Activated CD8-positive, alpha-beta memory T cell treated with anti-CD3 and anti-CD28 coated beads for 4 hours (primary cell): Measurements from ENCODE around the gene NKTR.

Source experiments
- DNase-seq, 2 donors: peaks; one replicate each; pipeline ENCODE4 v3.0.0-alpha.2; 2020; ENCODE audit warnings: low read depth in 2 of 2

NKTR gene

GRCh38 chr3:42662037-42662812 lies 61.7 kb downstream of the NKTR start:
- no peak for DNase-seq

DNA sequence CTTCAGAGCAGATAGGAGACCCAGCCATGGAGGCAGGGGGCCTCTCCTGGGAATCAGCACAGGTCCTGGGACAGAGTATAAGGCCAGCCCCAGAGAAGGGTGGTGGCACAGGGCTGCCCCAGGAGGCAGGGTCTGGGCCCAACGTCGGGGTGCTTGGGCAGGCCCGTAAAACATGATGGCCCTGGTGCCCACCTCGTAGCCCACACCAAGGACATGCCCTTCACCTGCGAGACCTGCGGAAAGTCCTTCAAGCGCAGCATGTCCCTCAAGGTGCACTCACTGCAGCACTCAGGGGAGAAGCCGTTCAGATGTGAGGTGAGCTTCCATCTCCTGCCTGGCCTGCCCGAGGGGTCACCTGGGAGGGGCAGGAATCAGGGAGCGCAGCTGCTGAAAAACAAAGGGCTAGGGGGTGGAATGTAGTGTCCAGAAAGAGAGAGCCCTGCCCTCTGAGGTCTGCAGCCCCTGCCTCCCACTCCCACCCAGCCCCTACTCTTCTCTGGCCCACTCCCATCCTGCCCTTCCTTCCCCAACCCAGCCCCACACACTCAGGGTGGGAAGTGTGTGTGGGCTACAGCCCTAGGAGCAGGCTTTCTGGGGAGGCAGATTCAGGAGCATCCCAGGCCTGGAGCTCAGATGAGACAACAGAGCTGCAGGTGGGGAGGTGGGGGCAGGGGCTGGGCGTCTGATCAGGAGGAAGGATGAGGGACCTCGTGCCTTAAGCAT lies 62.5 kb downstream of the NKTR start:
- DNase-seq = no peak

DNA sequence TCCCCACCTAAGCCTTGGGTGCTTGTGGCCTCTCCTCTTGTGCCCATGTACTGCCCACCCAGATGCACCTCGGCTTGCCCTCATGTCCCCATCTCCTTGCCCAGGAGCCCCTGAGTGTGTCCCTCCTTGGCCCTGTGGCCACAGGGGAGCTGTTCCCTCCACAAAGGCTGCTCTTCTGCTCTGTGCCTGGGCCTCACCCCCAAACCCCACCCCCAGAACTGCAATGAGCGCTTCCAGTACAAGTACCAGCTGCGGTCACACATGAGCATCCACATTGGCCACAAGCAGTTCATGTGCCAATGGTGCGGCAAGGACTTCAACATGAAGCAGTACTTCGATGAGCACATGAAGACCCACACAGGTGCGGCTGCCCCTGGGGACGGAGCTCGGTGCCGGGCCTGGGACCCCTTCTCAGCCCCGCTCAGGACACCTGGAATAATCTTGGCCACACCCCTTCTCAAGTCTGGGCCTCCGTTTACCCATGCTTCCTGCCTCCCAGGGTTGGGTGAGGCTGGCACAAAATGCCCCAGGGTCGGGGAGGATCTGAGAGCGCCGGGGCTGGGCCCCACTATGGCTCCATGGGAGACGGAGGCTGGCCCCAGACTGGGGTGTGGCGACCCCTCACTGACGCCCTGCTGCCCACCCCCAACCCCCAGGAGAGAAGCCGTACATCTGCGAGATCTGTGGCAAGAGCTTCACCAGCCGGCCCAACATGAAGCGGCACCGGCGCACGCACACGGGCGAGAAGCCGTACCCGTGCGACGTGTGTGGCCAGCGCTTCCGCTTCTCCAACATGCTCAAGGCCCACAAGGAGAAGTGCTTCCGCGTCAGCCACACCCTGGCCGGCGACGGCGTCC lies 63.3 kb downstream of the NKTR start:
- DNase-seq = no peak

DNA sequence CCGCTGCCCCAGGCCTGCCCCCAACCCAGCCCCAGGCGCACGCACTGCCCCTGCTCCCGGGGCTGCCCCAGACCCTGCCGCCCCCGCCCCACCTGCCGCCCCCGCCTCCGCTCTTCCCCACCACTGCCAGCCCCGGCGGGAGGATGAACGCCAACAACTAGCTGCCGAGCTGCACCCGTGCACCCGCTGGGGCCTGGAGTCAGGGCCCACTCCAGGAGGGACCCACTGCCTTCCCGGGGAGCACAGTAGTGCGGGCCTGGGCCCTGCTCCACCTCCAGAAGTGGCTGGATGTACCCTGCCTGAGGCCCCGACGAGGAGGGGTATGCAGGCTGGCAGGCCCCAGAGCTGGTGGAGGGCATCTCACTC lies 63.9 kb downstream of the NKTR start:
- DNase-seq = no peak

DNA sequence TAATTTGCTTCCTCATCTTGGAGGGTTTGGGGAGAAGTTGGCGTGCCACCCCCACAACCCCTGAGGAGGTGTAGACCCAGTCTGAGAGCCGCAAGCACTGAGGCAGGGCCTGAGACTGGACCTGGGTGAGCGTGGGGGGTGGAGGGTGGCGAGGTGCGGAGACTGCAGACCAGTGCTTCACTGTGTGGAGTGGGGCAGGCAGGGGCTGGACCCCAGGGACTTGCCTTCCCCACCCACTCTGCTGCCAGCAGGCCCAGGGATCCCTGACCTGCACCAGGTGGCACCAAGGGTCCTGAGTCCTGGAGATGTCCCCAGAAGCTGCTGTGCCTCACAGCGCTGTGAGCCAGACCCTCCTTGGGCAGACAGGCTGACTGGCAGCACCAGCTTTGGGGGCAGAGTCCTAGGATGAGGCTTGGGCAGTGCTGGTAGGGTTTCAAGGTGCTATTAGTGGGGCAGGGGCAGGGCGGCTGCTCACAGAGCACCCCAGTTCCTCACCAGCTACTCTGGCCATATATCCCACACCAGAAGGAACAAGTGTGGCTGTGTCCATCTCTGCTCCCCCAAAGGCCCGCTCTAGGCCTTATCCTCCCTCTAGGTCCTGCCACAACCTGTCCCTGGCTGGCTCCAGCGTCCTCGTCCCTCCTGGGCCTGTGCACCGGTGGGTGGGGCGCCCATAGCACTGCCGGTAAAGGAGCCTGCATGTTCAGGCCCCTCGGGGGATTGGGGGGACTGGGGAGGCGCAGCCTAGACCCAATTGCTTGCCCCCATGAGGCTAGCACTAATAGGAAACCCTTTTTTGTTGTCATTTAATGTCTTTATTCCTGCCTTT lies 64.8 kb downstream of the NKTR start:
- no peak for DNase-seq

- no peak for DNase-seq
These were observed 65.5 kb downstream of the NKTR start for GRCh38 chr3:42666022-42666421.

- no peak for DNase-seq
These were observed 66.1 kb downstream of the NKTR start for GRCh38 chr3:42666577-42666998.

DNA sequence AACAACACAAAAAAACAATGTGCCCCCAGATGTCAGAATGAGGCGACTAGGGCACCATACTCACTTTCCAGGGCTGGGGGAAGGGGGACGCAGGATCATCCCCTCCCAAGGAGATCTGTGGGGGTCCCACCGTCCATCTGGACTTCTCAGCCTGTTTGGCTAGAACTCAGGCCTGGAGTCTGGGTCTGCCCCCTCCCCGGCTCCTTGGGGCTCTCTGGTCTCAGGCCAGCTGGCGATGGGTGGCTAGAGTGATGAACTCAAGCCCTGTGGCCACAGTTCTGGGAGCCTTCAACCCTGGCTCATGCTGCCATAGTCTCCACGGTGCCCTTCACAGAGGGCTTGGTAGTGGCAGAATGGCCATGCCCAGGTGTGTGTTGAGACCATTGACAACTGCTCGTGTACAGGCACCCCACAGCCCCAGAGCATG lies 66.6 kb downstream of the NKTR start:
- DNase-seq = no peak

DNA sequence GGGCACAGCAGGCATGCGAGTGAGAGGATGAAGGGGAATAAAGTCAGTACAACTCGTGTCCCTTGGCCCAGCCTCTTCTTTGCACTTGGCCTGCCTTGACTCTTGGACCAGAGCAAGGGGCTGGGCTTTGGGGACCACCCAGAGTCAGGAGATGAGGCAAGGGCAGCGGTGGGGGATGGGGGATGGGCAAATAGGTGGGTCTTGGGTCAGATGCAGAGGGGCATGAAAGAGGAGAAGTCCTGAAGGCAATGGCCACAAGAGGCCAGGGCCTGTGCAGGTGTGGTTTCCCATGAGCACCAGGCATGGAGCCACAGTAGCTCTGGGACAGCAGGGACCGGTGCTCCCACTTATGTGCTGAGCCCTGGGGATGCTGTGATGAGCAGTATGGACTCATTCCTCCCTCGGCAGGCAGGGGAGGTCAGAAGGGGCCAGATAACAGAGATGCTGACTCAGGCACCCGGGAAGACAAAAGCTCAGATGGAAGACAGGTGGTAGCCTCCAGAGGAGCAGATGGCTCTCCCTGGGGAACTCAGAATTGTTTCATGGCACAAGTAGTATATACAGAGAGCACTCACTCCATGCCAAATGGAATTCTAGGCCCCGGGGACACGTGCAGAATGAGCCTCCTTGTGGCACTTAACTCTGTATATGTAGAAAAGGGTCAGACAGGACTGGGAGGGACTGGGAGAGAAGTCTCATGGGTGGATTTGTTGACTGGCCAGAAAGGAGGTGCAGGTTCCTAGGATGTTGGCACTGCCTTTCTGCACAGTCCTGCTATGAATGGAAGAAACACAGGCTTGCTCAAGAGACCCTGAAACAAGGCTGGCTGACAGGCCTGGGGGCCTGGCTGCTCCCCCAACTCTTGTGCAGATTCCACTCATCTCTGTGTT lies 67.3 kb downstream of the NKTR start:
- DNase-seq = no peak

GRCh38 chr3:42668413-42668760 lies 67.9 kb downstream of the NKTR start:
- DNase-seq = no peak

DNA sequence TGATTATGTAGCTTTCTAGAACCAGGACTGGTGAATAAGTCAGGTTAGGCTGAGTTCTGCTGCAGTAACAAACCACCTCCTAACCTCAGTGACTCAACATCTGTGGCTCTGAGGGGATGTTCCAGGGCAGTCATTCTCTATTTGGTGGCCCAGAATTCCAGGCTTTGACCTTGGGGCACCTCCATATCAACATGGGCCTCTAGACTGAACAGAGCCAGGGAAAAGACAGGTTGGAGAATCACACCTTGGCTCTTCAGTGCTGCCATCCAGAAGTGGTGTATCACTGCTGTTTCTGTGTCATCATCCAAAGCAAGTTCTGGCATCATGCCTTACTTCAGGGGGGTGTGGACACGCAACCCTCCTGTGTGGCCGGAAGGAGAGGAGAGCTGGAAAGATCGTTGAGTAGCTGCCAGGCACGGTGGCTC lies 68.3 kb downstream of the NKTR start:
- no peak for DNase-seq

GRCh38 chr3:42670051-42670576 lies 69.6 kb downstream of the NKTR start:
- no peak for DNase-seq

GRCh38 chr3:42670670-42671069 lies 70.2 kb downstream of the NKTR start:
- DNase-seq = no peak

GRCh38 chr3:42672515-42672914 lies 72.0 kb downstream of the NKTR start:
- DNase-seq = no peak

DNA sequence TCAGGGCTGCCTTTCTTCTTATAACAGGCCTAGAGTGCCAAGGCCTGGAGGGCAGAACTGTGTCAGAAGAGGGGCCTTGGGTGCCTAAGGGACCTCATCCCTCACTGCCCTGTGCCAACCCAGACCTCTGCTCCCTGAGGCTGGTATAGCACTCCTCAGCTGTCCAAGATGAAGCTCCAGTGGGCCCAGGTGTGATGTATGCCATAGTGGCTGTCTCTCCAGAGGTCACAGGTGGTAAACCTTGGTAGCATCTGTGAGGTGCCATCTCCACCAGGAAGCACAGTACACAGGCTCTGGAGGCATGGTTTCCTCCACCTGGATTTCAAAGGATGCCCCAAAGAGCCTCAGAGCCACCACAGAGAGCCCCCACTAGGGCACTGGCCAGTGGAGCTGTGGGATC lies 72.6 kb downstream of the NKTR start:
- DNase-seq = no peak

- DNase-seq = no peak
These were observed 73.7 kb downstream of the NKTR start for GRCh38 chr3:42674146-42674545.

GRCh38 chr3:42675909-42676308 lies 75.4 kb downstream of the NKTR start:
- no peak for DNase-seq

DNA sequence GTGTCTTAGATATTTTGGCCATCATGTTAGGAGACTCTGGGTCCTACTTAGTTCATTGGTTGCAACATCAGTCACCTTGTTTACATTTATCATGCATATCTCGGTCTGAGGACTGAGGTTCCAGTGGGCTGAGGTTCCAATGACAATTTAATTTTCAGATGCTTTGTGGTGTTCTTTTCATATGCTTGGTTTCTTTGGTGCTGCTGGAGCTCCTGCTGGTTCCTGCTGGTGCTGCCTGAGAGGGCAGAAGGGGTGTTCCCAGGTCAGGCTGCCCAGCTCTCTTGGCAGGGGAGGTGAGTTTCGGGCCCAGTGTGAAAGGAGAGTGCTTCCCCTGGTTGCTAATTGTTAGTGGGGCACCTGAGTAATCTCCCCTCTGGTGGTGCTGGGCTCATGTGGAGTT lies 78.0 kb downstream of the NKTR start:
- DNase-seq = no peak

DNA sequence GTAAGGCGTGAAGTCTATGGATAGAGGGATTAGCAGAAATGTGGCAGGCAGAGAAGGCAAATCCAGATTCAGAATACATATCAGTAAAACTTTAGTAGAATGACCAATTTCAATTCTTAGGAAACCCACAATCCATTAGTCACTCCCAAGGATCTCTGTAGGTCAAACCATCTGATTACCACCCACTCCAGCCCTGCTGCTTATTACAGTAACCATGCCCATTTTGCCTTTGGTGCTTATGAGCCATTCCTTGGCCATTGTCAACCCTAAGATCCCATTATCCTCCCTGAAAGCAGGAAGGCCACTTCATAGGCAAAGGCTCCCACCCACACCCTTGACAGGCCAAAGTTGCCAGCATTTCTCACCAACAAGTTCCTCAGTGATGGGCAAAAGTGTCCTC lies 79.8 kb downstream of the NKTR start:
- no peak for DNase-seq

DNA sequence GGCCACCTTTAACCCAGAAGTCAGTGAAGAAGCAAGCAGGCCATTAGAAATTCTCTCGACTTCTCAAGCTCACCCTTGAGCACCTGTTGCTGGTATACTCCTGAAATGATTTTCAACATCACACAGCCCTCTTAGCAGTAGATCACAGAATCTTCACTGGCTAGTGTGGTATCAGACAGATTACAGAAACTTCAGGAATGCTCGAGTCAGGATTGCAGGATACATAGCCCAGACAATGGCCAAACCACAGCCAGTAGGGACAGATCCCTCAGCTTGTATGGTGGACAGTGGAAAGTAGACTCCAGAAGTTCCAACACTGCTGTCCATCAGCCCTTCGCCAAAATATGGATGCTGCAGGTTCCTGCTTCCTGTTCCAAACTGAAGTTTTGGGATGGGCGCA lies 80.3 kb downstream of the NKTR start:
- no peak for DNase-seq
